HepG2 (cell line): Measurements from ENCODE around the gene HS3ST5. TPM values are rescaled to one million over a fixed set of nuclear protein-coding genes. Genes with fewer than 3 reads are reported as not detected.

Source experiments
- AGO2 ChIP-seq: fragments of 200-400 bp; formaldehyde crosslinking; optimal IDR thresholded peaks from 2 replicates; pipeline ENCODE3; 2017; ENCODE audit warnings: mild to moderate bottlenecking, low read depth, low read length, moderate library complexity
- EEA1 ChIP-seq: sonication (generic); formaldehyde crosslinking; IDR thresholded peaks from 2 replicates; pipeline ENCODE4 v1.5.1; 2020; ENCODE audit warnings: mild to moderate bottlenecking, missing genetic modification reagents, borderline replicate concordance
- FOXA3 ChIP-seq: IDR thresholded peaks from 2 replicates; pipeline ENCODE4 v1.6.1; 2016; ENCODE audit warnings: missing genetic modification reagents, missing compliant biosample characterization
- FOXM1 ChIP-seq: sonication (generic); formaldehyde crosslinking; IDR thresholded peaks from 2 replicates; pipeline ENCODE4 v1.5.0; 2020; ENCODE audit warnings: missing genetic modification reagents
- HDAC2 ChIP-seq: sonication (generic); formaldehyde crosslinking; IDR thresholded peaks from 2 replicates; pipeline ENCODE4 v1.4.0; 2020; ENCODE audit warnings: missing genetic modification reagents
- HNF4A ChIP-seq: sonication (generic); formaldehyde crosslinking; IDR thresholded peaks from 2 replicates; pipeline ENCODE4 v1.4.0; 2020; ENCODE audit warnings: missing genetic modification reagents
- JARID2 ChIP-seq: sonication (generic); formaldehyde crosslinking; IDR thresholded peaks from 2 replicates; pipeline ENCODE4 v1.8.1; 2023; ENCODE audit warnings: missing genetic modification reagents, inconsistent platforms; ENCODE audit not compliant: insufficient replicate concordance
- KMT2A ChIP-seq: sonication (generic); formaldehyde crosslinking; IDR thresholded peaks from 2 replicates; pipeline ENCODE4 v1.4.0; 2020; ENCODE audit warnings: missing genetic modification reagents
- MTF1 ChIP-seq: sonication (generic); formaldehyde crosslinking; IDR thresholded peaks from 2 replicates; pipeline ENCODE4 v1.5.0; 2020; ENCODE audit warnings: missing genetic modification reagents
- POGZ ChIP-seq: sonication (generic); formaldehyde crosslinking; IDR thresholded peaks from 2 replicates; pipeline ENCODE4 v1.4.0; 2020; ENCODE audit warnings: mild to moderate bottlenecking, missing genetic modification reagents
- PPARG ChIP-seq: conservative IDR thresholded peaks from 2 replicates; pipeline ENCODE4 v1.6.1; 2016; ENCODE audit warnings: missing biosample characterization, missing genetic modification reagents
- RAD21 ChIP-seq: fragments of 450-650 bp; formaldehyde crosslinking; IDR thresholded peaks from 2 replicates; pipeline ENCODE4 v1.5.0; 2020; ENCODE audit warnings: mild to moderate bottlenecking
- XRCC5 ChIP-seq: fragments of 200-400 bp; formaldehyde crosslinking; optimal IDR thresholded peaks from 2 replicates; pipeline ENCODE3; 2017; ENCODE audit warnings: mild to moderate bottlenecking, low read length
- ZC3H4 ChIP-seq: sonication (generic); formaldehyde crosslinking; IDR thresholded peaks from 2 replicates; pipeline ENCODE4 v1.4.0; 2020; ENCODE audit warnings: missing genetic modification reagents, borderline replicate concordance
- ZNF260 ChIP-seq: sonication (generic); formaldehyde crosslinking; IDR thresholded peaks from 2 replicates; pipeline ENCODE4 v1.4.0; 2020; ENCODE audit warnings: missing genetic modification reagents, low read depth, mild to moderate bottlenecking, borderline replicate concordance
- ZNF282 ChIP-seq: fragments of 450-650 bp; IDR thresholded peaks from 2 replicates; pipeline ENCODE4 v1.6.1; 2018; ENCODE audit not compliant: partially characterized antibody
- ZNF577 ChIP-seq: sonication (generic); formaldehyde crosslinking; IDR thresholded peaks from 2 replicates; pipeline ENCODE4 v1.4.0; 2020; ENCODE audit warnings: mild to moderate bottlenecking, low read depth, missing genetic modification reagents, borderline replicate concordance
- ZNF746 ChIP-seq: sonication (generic); formaldehyde crosslinking; IDR thresholded peaks from 2 replicates; pipeline ENCODE4 v1.8.0; 2022; ENCODE audit warnings: mild to moderate bottlenecking, missing genetic modification reagents
- ZNF788 ChIP-seq: sonication (generic); formaldehyde crosslinking; IDR thresholded peaks from 2 replicates; pipeline ENCODE4 v1.5.0; 2020; ENCODE audit warnings: mild to moderate bottlenecking, missing genetic modification reagents, borderline replicate concordance
- polyA plus RNA-seq, 8 experiments: library from polyadenylated mRNA; depleted of rRNA in 3 of 8; stranded (reverse) in 7 of 8; unstranded in 1 of 8; fragments of >200 nt; fragmentation: Illumina TruSeq in 4 of 8; extraction: Trizol in 4 of 8; gene quantifications; 2 replicates each; pipeline versions ENCODE4 v1.2.1 to v1.2.3, GENCODE V29; 2011 to 2016; ENCODE audit warnings: low read depth in 4 of 8, missing spikeins in 1 of 8, mixed read lengths in 1 of 8; ENCODE audit not compliant: insufficient read depth in 1 of 8
- total RNA-seq, 5 experiments: library from RNA; depleted of rRNA; stranded (reverse); fragments of >200 nt; fragmentation: Illumina TruSeq; extraction: Trizol; gene quantifications; 2 replicates each; pipeline ENCODE4 v1.2.3, GENCODE V29; 2016; ENCODE audit warnings: low read depth in 1 of 5
- TF ChIP-seq, protein P1 (sequence below), 2 experiments: sonication (generic) in 1 of 2; formaldehyde crosslinking in 1 of 2; IDR thresholded peaks; 2 replicates each; pipeline versions ENCODE4 v1.6.1 to v1.9.0; 2014 to 2022; ENCODE audit warnings: antibody characterized with exemption in 1 of 2, borderline replicate concordance in 1 of 2, inconsistent platforms in 1 of 2, low read depth in 1 of 2, missing genetic modification reagents in 1 of 2
- TF ChIP-seq, protein P2 (sequence below): sonication (generic); formaldehyde crosslinking; IDR thresholded peaks from 2 replicates; pipeline ENCODE4 v1.4.0; 2020; ENCODE audit warnings: low read depth, mild to moderate bottlenecking, missing genetic modification reagents
- TF ChIP-seq, protein P3 (sequence below): IDR thresholded peaks from 2 replicates; pipeline ENCODE4 v1.6.1; 2016; ENCODE audit warnings: low read depth, control low read depth

Gene HS3ST5
- total and polyA plus RNA-seq, 2 of the 13 experiments (the other 11 are each of a cell fraction or from before 2014, with no cell fraction given), result 1.1 to 1.6 TPM

DNA sequence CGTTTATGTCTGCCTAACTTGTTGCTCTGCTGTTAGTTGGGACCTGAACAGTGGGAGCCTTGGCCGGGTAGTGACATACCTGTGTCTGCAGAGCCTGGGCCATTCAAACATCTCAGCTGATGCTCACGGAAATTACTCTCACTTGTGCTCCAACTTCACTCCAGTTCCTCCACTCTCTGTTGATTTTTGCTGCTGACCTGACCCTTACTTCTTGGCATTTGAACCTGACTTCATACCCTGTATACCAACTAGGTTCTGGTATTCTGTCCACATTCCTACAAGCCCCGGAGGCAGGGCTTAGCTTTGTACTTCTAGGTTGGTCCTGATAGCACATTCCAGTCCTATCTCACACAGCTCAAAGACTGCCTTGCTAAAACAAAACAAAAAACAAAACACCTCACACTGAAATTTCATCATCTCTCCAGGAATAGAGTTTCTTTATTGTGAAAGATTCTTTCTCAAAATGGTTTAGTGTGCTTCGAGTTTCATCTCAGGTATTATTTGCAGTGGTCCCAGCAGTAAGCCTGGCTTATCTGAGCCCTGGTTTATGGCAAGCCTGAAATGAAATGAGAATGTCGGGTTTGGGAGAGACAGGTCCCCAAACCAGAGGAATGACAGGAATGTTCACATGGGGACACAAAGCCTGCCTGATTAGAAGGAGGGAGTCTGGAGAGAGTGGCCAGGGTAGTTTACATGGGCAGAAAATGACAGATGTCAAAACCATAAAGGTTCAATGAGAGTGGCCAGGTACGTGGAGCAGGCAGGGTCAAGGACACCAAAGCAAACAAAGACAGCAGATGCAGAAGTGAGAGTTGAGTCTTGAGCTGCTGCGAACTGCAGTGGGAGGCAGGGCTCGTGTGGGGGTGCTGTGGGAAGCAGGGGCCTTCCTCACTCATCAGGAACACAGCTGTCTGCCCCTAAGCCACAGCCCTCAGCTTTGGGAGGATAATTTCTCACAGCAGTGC is 197.7 kb downstream of the HS3ST5 start (continued):
- no peak for TF ChIP-seq RAD21 (CRISPR knock-in tag)
- no peak for TF ChIP-seq ZNF577 (CRISPR knock-in tag)
- TF ChIP-seq AGO2, result no peak
- TF ChIP-seq, protein P1, sequence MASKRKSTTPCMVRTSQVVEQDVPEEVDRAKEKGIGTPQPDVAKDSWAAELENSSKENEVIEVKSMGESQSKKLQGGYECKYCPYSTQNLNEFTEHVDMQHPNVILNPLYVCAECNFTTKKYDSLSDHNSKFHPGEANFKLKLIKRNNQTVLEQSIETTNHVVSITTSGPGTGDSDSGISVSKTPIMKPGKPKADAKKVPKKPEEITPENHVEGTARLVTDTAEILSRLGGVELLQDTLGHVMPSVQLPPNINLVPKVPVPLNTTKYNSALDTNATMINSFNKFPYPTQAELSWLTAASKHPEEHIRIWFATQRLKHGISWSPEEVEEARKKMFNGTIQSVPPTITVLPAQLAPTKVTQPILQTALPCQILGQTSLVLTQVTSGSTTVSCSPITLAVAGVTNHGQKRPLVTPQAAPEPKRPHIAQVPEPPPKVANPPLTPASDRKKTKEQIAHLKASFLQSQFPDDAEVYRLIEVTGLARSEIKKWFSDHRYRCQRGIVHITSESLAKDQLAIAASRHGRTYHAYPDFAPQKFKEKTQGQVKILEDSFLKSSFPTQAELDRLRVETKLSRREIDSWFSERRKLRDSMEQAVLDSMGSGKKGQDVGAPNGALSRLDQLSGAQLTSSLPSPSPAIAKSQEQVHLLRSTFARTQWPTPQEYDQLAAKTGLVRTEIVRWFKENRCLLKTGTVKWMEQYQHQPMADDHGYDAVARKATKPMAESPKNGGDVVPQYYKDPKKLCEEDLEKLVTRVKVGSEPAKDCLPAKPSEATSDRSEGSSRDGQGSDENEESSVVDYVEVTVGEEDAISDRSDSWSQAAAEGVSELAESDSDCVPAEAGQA (IDR thresholded peaks at IDR 0.05; ENCODE audit: low read depth), result no peak
- TF ChIP-seq, protein P1 (CRISPR knock-in tag; IDR thresholded peaks at IDR 0.05; ENCODE audit: borderline replicate concordance), result no peak
- no peak for TF ChIP-seq MTF1
- TF ChIP-seq XRCC5, result no peak
- TF ChIP-seq HNF4A, result peak; percentile 76
- TF ChIP-seq ZNF282, result no peak
- TF ChIP-seq FOXA3, result peak; percentile 67
- no peak for TF ChIP-seq FOXM1 (CRISPR knock-in tag)
- no peak for TF ChIP-seq JARID2 (CRISPR knock-in tag)
- TF ChIP-seq ZC3H4 (CRISPR knock-in tag), result no peak
- no peak for TF ChIP-seq EEA1
- TF ChIP-seq ZNF260, result no peak
- TF ChIP-seq ZNF788, result no peak
- peak; percentile 72 for TF ChIP-seq HDAC2 (CRISPR knock-in tag)
- peak; percentile 56; the same call in 1 of the 2 replicates for TF ChIP-seq ZNF746
- TF ChIP-seq, protein P2, sequence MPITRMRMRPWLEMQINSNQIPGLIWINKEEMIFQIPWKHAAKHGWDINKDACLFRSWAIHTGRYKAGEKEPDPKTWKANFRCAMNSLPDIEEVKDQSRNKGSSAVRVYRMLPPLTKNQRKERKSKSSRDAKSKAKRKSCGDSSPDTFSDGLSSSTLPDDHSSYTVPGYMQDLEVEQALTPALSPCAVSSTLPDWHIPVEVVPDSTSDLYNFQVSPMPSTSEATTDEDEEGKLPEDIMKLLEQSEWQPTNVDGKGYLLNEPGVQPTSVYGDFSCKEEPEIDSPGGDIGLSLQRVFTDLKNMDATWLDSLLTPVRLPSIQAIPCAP (CRISPR knock-in tag), result no peak
- peak; percentile 59; the same call in 1 of the 2 replicates for TF ChIP-seq POGZ (CRISPR knock-in tag)
- TF ChIP-seq, protein P3, sequence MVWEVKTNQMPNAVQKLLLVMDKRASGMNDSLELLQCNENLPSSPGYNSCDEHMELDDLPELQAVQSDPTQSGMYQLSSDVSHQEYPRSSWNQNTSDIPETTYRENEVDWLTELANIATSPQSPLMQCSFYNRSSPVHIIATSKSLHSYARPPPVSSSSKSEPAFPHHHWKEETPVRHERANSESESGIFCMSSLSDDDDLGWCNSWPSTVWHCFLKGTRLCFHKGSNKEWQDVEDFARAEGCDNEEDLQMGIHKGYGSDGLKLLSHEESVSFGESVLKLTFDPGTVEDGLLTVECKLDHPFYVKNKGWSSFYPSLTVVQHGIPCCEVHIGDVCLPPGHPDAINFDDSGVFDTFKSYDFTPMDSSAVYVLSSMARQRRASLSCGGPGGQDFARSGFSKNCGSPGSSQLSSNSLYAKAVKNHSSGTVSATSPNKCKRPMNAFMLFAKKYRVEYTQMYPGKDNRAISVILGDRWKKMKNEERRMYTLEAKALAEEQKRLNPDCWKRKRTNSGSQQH (CRISPR knock-in tag), result no peak
- peak; percentile 6; the same call in 1 of the 2 replicates for TF ChIP-seq KMT2A (CRISPR knock-in tag)
- TF ChIP-seq PPARG, result peak; percentile 56; the same call in 1 of the 2 replicates
